ENCODE results near the gene ALDH1A2. TPM values are rescaled to one million over a fixed set of nuclear protein-coding genes. Genes with fewer than 3 reads are reported as not detected.

ALDH1A2 gene
- polyA plus RNA-seq, 1 experiment: 0.68 TPM

DNA sequence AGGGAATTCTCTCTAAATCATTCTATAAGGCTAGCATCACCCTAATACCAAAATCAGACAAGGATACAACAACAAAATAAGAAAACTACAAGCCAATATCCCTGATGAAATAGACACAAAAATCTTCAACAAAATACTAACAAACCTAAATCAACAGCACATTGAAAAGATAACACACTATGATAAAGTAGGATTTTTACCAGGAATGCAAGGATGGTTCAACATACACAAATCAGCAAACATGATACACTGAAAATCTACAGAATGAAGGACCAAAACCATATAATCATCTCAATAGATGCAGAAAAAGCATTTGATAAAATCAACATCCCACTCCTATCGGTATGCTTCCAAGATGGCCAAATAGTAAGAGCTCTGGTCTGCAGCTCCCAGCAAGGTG is 39.5 kb downstream of the ALDH1A2 start:
- no peaks in the 10 kb centered on the region for H3K27me3 ChIP-seq (ENCODE audit: control insufficient read depth, insufficient read depth, low read length)
- peaks cover 5% of the 10 kb centered on the region for H3K9me3 ChIP-seq (ENCODE audit: control insufficient read depth, insufficient read depth, low read length)
- no peak overlapping the region for H3K27ac ChIP-seq (ENCODE audit: low read depth, low read length)
- ChIA-PET POLR2A (no interaction called here), CTCF (no interaction called here)
- TF ChIP-seq, protein P1, sequence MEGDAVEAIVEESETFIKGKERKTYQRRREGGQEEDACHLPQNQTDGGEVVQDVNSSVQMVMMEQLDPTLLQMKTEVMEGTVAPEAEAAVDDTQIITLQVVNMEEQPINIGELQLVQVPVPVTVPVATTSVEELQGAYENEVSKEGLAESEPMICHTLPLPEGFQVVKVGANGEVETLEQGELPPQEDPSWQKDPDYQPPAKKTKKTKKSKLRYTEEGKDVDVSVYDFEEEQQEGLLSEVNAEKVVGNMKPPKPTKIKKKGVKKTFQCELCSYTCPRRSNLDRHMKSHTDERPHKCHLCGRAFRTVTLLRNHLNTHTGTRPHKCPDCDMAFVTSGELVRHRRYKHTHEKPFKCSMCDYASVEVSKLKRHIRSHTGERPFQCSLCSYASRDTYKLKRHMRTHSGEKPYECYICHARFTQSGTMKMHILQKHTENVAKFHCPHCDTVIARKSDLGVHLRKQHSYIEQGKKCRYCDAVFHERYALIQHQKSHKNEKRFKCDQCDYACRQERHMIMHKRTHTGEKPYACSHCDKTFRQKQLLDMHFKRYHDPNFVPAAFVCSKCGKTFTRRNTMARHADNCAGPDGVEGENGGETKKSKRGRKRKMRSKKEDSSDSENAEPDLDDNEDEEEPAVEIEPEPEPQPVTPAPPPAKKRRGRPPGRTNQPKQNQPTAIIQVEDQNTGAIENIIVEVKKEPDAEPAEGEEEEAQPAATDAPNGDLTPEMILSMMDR (IDR thresholded peaks at IDR 0.05; ENCODE audit: low read depth, low read length): no peak
- no peak overlapping the region for H3K4me3 ChIP-seq (ENCODE audit: low read depth, low read length)
- no peak for DNase-seq (ENCODE audit: low read depth, low spot score)

DNA sequence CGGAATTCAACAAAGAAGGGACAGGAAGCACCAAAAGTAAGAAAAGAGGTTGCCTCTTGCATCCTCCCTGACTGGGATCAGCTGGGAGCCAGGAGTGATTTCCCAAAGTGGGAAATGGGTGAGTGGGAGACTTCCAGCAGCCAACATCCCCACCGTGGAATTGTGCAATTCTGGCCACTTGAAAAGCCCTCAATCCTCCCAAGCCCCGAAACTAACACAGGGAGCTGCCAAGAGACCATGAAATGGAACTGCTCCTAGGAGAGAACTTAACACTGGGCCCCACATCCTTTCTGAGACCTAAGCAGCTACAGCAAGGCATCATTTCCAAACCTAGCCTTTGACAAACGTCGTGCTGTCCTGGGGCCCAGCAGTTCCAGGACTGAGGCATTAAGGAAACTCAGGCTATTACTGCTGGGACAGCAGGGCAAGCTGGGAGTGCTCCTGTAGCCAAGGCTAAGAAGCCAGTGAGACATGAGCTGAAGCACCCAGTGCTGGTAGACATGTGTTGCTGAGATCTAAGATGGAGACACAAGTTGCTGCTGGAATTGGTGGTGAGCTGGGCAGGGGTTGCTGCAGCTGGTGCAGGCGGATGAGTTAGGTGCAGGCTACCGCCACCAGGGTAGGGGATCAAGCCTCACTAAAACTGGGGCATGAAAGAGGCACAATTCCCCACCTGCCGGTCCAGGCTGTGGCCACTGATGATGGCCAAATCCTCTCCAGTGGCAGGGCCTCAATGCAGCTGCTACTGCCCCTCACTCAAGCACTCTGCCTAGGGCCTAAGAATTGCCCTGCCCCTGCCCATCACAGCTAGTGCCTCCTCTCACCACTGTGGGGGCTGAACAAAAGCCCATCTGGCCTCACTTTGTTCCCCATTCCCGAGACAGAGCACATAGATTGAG is 43.9 kb downstream of the ALDH1A2 start:
- TF ChIP-seq, protein P1 (IDR thresholded peaks at IDR 0.05; ENCODE audit: low read depth, low read length): no peak
- peaks cover 4% of the 10 kb centered on the region for H3K9me3 ChIP-seq (ENCODE audit: control insufficient read depth, insufficient read depth, low read length)
- CTCF ChIA-PET: interaction anchor here (1.2 kb wide), 1 partner anchor 45 kb away, joined by 3 read pairs; no protein-coding TSS in a partner anchor
- no peak overlapping the region for H3K4me3 ChIP-seq (ENCODE audit: low read depth, low read length)
- POLR2A ChIA-PET: no interaction called here
- DNase-seq (ENCODE audit: low read depth, low spot score): no peak
- no peaks in the 10 kb centered on the region for H3K27me3 ChIP-seq (ENCODE audit: control insufficient read depth, insufficient read depth, low read length)
- H3K27ac ChIP-seq (ENCODE audit: low read depth, low read length): no peak overlapping the region

DNA sequence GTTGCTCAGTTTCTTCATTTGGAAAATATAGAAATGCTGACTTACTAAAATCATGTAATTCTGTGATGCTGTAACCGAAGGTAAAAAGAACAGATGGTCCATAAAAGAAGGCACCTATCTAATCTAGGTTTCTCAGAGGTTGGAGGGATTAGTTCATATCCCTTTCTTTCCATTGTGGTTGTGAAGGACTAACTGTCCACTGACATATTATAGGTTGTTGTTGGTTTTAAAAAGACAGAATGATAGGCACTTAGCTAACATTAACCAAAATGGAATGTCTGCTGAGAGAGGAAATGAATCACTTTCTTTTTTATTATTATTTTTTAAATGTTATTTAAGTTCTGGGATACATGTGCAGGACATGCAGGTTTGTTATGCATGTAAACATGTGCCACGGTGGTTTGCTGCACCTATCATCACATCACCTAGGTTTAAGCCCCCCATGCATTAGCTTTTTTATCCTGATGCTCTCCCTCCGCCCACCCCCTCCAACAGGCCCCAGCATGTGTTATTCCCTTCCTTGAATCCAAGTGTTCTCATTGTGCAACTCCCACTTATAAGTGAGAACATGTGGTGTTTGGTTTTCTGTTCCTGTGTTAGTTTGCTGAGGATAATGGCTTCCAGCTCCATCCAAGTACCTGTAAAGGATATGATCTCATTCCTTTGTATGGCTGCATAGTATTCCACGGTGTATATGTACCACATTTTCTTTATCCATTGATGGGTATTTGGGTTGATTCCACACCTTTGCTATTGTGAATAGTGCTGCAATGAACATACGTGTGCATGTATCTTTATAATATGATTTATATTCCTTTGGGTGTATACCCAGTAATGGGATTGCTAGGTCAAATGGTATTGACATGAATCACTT is 45.8 kb downstream of the ALDH1A2 start:
- no peak for DNase-seq (ENCODE audit: low read depth, low spot score)
- Histone ChIP-seq H3K9me3 (ENCODE audit: control insufficient read depth, insufficient read depth, low read length) (no peaks in the 10 kb centered on the region), H3K4me3 (ENCODE audit: low read depth, low read length) (no peak overlapping the region), H3K27me3 (ENCODE audit: control insufficient read depth, insufficient read depth, low read length) (no peaks in the 10 kb centered on the region), H3K27ac (ENCODE audit: low read depth, low read length) (no peak overlapping the region)
- TF ChIP-seq, protein P1 (IDR thresholded peaks at IDR 0.05; ENCODE audit: low read depth, low read length): no peak
- ChIA-PET CTCF (no interaction called here), POLR2A (no interaction called here)

DNA sequence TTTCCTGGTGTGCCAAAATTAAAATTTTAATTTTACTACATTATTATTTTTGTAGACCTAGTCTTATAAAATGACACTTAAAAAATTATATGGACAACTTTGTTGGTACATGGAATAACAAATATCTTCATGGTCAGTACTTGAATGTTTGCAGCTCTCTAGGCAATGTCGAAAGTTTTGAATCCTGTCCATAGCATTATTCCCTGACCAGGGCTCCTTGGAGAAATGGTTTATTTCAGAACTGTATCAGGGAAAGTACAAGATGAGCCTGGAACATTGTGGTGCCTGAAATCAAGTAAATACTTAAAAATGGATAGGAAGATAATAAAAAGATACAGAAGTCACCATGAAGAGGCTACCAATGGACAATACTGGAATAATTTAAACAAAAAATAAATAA is 47.6 kb downstream of the ALDH1A2 start:
- POLR2A ChIA-PET: no interaction called here
- CTCF ChIA-PET: no interaction called here

More for the DNA sequence above, 47.6 kb downstream of the ALDH1A2 start:
- Histone ChIP-seq H3K9me3 (ENCODE audit: control insufficient read depth, insufficient read depth, low read length) (no peaks in the 10 kb centered on the region), H3K4me3 (ENCODE audit: low read depth, low read length) (no peak overlapping the region), H3K27me3 (ENCODE audit: control insufficient read depth, insufficient read depth, low read length) (no peaks in the 10 kb centered on the region), H3K27ac (ENCODE audit: low read depth, low read length) (no peak overlapping the region)
- TF ChIP-seq, protein P1 (IDR thresholded peaks at IDR 0.05; ENCODE audit: low read depth, low read length): no peak
- no peak for DNase-seq (ENCODE audit: low read depth, low spot score)
